ENCODE measurements around the gene ARHGAP42.

The ARHGAP42 gene

GRCh38 chr11:100785148-100785983 is 98.3 kb downstream of the ARHGAP42 start:
- DNase-seq (ENCODE audit: insufficient read length, low spot score), result no peak
- no peak for FAIRE-seq
- TF ChIP-seq SPI1 (IDR thresholded peaks at IDR 0.05; ENCODE audit: low read depth, low read length) (no peak), PAX5 (IDR thresholded peaks at IDR 0.05; ENCODE audit: insufficient read depth, low read length, severe bottlenecking) (no peak), POLR2A (IDR thresholded peaks at IDR 0.05; ENCODE audit: low read depth, low read length) (no peak), POU2F2 (IDR thresholded peaks at IDR 0.05; ENCODE audit: low read depth, low read length) (no peak), POLR2AphosphoS5 (IDR thresholded peaks at IDR 0.05; ENCODE audit: low read depth, low read length) (no peak), TAF1 (IDR thresholded peaks at IDR 0.05; ENCODE audit: low read depth, low read length) (no peak)

- TF ChIP-seq POU2F2 (IDR thresholded peaks at IDR 0.05; ENCODE audit: low read depth, low read length) (no peak), POLR2AphosphoS5 (IDR thresholded peaks at IDR 0.05; ENCODE audit: low read depth, low read length) (no peak), POLR2A (IDR thresholded peaks at IDR 0.05; ENCODE audit: low read depth, low read length) (no peak), PAX5 (IDR thresholded peaks at IDR 0.05; ENCODE audit: insufficient read depth, low read length, severe bottlenecking) (no peak), SPI1 (IDR thresholded peaks at IDR 0.05; ENCODE audit: low read depth, low read length) (no peak), TAF1 (IDR thresholded peaks at IDR 0.05; ENCODE audit: low read depth, low read length) (no peak)
- DNase-seq (ENCODE audit: insufficient read length, low spot score), result no peak
- FAIRE-seq, result no peak
Observed at GRCh38 chr11:100788561-100789295, 101.6 kb downstream of the ARHGAP42 start.

- DNase-seq (ENCODE audit: insufficient read length, low spot score), result no peak
- TF ChIP-seq TAF1 (IDR thresholded peaks at IDR 0.05; ENCODE audit: low read depth, low read length) (no peak), POLR2A (IDR thresholded peaks at IDR 0.05; ENCODE audit: low read depth, low read length) (no peak), POLR2AphosphoS5 (IDR thresholded peaks at IDR 0.05; ENCODE audit: low read depth, low read length) (no peak), SPI1 (IDR thresholded peaks at IDR 0.05; ENCODE audit: low read depth, low read length) (no peak), PAX5 (IDR thresholded peaks at IDR 0.05; ENCODE audit: insufficient read depth, low read length, severe bottlenecking) (no peak), POU2F2 (IDR thresholded peaks at IDR 0.05; ENCODE audit: low read depth, low read length) (no peak)
- no peak for FAIRE-seq
Observed at GRCh38 chr11:100789500-100789899, 102.4 kb downstream of the ARHGAP42 start.

GRCh38 chr11:100790073-100790472 is 103.0 kb downstream of the ARHGAP42 start:
- no peak for FAIRE-seq
- DNase-seq (ENCODE audit: insufficient read length, low spot score), result no peak
- no peak for TF ChIP-seq POU2F2 (IDR thresholded peaks at IDR 0.05; ENCODE audit: low read depth, low read length)
- TF ChIP-seq POLR2A (IDR thresholded peaks at IDR 0.05; ENCODE audit: low read depth, low read length), result no peak
- TF ChIP-seq PAX5 (IDR thresholded peaks at IDR 0.05; ENCODE audit: insufficient read depth, low read length, severe bottlenecking), result no peak
- no peak for TF ChIP-seq SPI1 (IDR thresholded peaks at IDR 0.05; ENCODE audit: low read depth, low read length)
- TF ChIP-seq TAF1 (IDR thresholded peaks at IDR 0.05; ENCODE audit: low read depth, low read length), result no peak
- TF ChIP-seq POLR2AphosphoS5 (IDR thresholded peaks at IDR 0.05; ENCODE audit: low read depth, low read length), result no peak

GRCh38 chr11:100791103-100791502 is 104.0 kb downstream of the ARHGAP42 start:
- TF ChIP-seq PAX5 (IDR thresholded peaks at IDR 0.05; ENCODE audit: insufficient read depth, low read length, severe bottlenecking) (no peak), POLR2A (IDR thresholded peaks at IDR 0.05; ENCODE audit: low read depth, low read length) (no peak), POLR2AphosphoS5 (IDR thresholded peaks at IDR 0.05; ENCODE audit: low read depth, low read length) (no peak), SPI1 (IDR thresholded peaks at IDR 0.05; ENCODE audit: low read depth, low read length) (no peak), TAF1 (IDR thresholded peaks at IDR 0.05; ENCODE audit: low read depth, low read length) (no peak), POU2F2 (IDR thresholded peaks at IDR 0.05; ENCODE audit: low read depth, low read length) (no peak)
- no peak for DNase-seq (ENCODE audit: insufficient read length, low spot score)
- FAIRE-seq, result no peak

GRCh38 chr11:100791860-100792259 is 104.8 kb downstream of the ARHGAP42 start:
- DNase-seq (ENCODE audit: insufficient read length, low spot score), result no peak
- FAIRE-seq, result no peak

GRCh38 chr11:100793525-100793924 is 106.4 kb downstream of the ARHGAP42 start:
- TF ChIP-seq TAF1 (IDR thresholded peaks at IDR 0.05; ENCODE audit: low read depth, low read length) (no peak), POLR2AphosphoS5 (IDR thresholded peaks at IDR 0.05; ENCODE audit: low read depth, low read length) (no peak), POLR2A (IDR thresholded peaks at IDR 0.05; ENCODE audit: low read depth, low read length) (no peak)
- FAIRE-seq, result no peak
- no peak for DNase-seq (ENCODE audit: insufficient read length, low spot score)

More at GRCh38 chr11:100791860-100792259, 104.8 kb downstream of the ARHGAP42 start:
- TF ChIP-seq POLR2AphosphoS5 (IDR thresholded peaks at IDR 0.05; ENCODE audit: low read depth, low read length) (no peak), POU2F2 (IDR thresholded peaks at IDR 0.05; ENCODE audit: low read depth, low read length) (no peak), SPI1 (IDR thresholded peaks at IDR 0.05; ENCODE audit: low read depth, low read length) (no peak), PAX5 (IDR thresholded peaks at IDR 0.05; ENCODE audit: insufficient read depth, low read length, severe bottlenecking) (no peak), TAF1 (IDR thresholded peaks at IDR 0.05; ENCODE audit: low read depth, low read length) (no peak), POLR2A (IDR thresholded peaks at IDR 0.05; ENCODE audit: low read depth, low read length) (no peak)

GRCh38 chr11:100794446-100794845 is 107.4 kb downstream of the ARHGAP42 start:
- DNase-seq (ENCODE audit: insufficient read length, low spot score) (no peak), FAIRE-seq (no peak)
- TF ChIP-seq POU2F2 (IDR thresholded peaks at IDR 0.05; ENCODE audit: low read depth, low read length) (no peak), SPI1 (IDR thresholded peaks at IDR 0.05; ENCODE audit: low read depth, low read length) (no peak), TAF1 (IDR thresholded peaks at IDR 0.05; ENCODE audit: low read depth, low read length) (no peak), PAX5 (IDR thresholded peaks at IDR 0.05; ENCODE audit: insufficient read depth, low read length, severe bottlenecking) (no peak), POLR2A (IDR thresholded peaks at IDR 0.05; ENCODE audit: low read depth, low read length) (no peak), POLR2AphosphoS5 (IDR thresholded peaks at IDR 0.05; ENCODE audit: low read depth, low read length) (no peak)

- DNase-seq (ENCODE audit: insufficient read length, low spot score), result no peak
Observed at GRCh38 chr11:100799445-100799844, 112.4 kb downstream of the ARHGAP42 start.

More at GRCh38 chr11:100799445-100799844, 112.4 kb downstream of the ARHGAP42 start:
- FAIRE-seq, result no peak
- TF ChIP-seq POU2F2 (IDR thresholded peaks at IDR 0.05; ENCODE audit: low read depth, low read length) (no peak), TAF1 (IDR thresholded peaks at IDR 0.05; ENCODE audit: low read depth, low read length) (no peak), PAX5 (IDR thresholded peaks at IDR 0.05; ENCODE audit: insufficient read depth, low read length, severe bottlenecking) (no peak), POLR2AphosphoS5 (IDR thresholded peaks at IDR 0.05; ENCODE audit: low read depth, low read length) (no peak), SPI1 (IDR thresholded peaks at IDR 0.05; ENCODE audit: low read depth, low read length) (no peak), POLR2A (IDR thresholded peaks at IDR 0.05; ENCODE audit: low read depth, low read length) (no peak)
